Lung microvascular endothelial cell (primary cell): ENCODE measurements around the gene CYP4A22. TPM values are rescaled to one million over a fixed set of nuclear protein-coding genes. Genes with fewer than 3 reads are reported as not detected.
"Not testable (repeated sequence)": the region's sequence is repeated elsewhere in the genome, so short reads cannot be mapped to it uniquely, and the experiment has no call there.

Source experiments
- DNase-seq, 2 donors: peaks; one replicate each; pipeline versions ENCODE4 v3.0.0 to v3.0.0-alpha.2; 2010; ENCODE audit warnings: low read depth in 2 of 2
- total RNA-seq: library from RNA; depleted of rRNA; stranded (reverse); fragments of >200 nt; gene quantifications from 2 replicates; pipeline ENCODE4 v1.2.1, GENCODE V29; 2014

Gene CYP4A22, protein sequence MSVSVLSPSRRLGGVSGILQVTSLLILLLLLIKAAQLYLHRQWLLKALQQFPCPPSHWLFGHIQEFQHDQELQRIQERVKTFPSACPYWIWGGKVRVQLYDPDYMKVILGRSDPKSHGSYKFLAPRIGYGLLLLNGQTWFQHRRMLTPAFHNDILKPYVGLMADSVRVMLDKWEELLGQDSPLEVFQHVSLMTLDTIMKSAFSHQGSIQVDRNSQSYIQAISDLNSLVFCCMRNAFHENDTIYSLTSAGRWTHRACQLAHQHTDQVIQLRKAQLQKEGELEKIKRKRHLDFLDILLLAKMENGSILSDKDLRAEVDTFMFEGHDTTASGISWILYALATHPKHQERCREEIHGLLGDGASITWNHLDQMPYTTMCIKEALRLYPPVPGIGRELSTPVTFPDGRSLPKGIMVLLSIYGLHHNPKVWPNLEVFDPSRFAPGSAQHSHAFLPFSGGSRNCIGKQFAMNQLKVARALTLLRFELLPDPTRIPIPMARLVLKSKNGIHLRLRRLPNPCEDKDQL
- total RNA-seq, result not detected in 2 replicates

DNA sequence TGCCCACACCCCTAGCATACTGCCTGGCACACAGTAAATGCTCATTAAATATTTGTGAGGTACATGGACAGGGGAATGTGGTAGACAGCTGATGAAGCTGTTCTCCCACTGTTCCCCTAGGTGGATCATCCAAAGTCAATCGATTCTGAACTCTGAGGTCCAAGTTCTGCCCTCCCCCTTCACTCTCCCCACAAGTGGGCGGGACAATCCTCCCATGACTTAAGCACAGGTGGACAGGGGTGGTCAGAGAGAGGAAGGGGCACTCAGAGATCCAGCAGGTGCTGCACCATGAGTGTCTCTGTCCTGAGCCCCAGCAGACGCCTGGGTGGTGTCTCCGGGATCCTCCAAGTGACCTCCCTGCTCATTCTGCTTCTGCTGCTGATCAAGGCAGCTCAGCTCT lies at the start of gene CYP4A22:
Gene CYP4A22 (plus strand): TSS at position 244 of the 400 bp plus-strand sequence. CDS start 45 bp downstream, at position 289.
- DNase-seq, result no peak

DNA sequence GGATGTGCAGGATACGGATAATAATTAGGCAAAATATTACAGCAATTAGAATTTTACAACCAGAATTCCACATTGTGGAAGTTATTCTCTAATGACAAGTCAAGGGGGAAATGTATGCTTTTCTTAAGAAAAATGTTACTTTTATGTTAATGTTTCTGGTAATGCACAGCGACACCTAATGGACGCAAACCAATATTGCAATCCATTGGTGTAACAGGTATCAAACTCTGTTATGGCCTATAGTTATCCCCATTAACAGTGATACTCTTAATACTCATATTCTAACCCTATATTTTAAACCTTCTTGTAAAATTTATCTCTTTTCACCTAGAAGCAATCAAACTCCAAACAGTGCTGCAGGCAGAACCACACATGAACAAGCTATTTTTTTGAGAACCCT lies 47.9 kb upstream of the CYP4A22 start:
- DNase-seq, result peak; percentile 36 to 49

DNA sequence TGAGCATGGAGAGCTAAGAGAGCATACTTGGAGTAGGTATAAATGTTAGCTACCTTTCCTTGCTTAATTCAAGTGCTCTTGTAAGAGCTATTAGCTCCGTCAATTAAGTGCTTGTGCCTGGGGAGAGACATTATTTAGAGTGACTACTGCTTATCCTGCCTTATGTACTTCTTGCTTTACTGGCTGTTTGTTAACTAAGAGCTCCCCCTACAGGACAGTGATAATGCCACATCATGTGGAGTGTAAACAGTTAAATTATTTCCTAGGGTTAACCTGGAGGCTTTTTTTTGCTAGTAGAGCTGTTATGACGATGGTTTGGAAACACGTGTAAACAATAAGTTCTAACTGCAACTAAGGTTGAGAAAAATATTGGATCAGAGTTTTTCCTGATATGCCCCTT lies 45.8 kb upstream of the CYP4A22 start:
- not testable (repeated sequence) for DNase-seq

DNA sequence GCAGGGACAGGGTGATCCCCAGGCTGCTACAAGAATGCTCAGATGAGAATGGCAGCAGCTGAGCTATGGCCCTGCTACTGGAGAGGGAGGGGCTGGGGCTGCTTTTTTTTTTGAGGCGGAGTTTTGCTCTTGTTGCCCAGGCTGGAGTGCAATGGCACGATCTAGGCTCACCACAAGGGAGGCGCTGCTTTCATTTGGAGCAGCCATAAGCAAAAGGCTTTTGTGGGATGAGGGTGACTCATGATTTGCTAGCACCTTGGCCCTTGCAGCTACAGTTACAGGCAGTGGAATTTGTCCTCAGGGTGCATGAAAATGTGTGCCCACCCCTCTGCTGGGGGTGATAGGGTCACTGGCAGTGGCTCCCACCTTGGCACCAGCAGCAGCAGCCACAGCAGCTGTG lies 32.4 kb upstream of the CYP4A22 start:
- DNase-seq, result no peak

DNA sequence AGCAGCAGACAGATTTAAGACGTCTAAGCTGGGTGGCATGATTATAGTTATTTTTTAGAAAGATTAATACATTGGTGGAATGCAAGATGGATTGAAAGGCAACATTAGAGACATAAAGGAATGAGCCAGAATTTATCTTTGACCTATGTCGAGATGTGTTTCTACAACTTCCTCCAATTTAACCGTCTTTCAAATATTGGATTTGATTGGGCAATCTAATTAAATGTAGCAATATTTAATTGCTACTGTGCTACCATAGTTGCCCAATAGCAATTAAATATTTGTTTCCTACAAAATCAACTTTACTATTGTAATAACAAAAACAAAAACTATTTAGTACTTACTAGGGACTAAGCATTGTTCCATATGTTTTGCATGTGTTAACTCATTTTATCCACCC lies 30.4 kb upstream of the CYP4A22 start:
- DNase-seq, result no peak

DNA sequence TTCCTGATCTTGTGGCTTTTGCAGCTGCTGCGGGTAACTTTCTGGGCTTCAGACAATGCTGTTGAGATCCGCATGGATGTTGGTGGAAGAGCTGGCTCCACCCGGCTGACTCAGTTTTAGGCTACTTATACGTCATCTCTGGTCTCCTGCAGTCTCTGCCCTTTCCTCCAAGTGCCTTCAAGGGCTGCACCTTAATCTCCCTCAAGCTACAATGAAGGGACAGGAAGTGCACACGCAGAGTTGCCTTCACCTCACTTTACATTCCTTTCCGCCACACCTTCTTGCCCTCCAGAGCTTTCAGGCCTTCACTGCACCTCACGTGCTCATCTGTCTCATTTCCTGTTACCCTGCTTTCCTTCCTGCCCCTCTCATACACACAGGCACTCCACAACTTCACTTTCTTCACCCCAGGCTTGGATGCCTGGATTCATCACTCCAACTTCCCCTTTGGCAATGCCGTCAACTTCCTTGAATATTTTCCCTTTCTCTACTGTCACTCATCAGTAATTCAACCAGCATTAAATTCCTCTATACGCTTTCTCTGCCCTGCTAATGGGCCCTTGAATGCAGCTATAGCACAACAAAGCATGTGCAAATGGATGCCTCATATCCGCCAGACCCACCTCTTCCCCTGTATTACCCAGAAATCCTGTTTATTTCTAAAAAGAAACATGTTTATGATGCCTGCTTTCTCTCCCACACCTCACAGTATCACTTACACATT lies 29.2 kb upstream of the CYP4A22 start:
- DNase-seq, result peak in 1 of 2 donors; percentile 70

DNA sequence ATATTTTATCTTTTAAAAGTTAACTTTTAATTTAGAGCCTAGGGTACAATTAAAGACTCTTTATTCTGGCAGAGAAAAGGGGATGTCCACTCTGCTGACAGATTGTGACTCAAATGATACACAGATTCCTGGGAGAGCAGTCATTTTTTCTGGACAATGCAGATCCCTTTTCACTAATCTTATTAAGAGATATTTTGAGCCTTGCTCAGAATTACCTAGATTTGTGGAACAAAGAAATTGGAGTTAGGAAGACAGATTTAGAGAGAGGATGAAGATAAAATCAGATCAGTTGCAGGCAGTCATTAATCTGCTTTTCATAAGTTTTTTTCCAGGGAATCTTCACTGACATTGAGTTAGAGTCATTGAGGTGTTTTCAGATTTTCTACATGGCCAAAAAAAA lies 27.8 kb upstream of the CYP4A22 start:
- DNase-seq, result not testable (repeated sequence)

DNA sequence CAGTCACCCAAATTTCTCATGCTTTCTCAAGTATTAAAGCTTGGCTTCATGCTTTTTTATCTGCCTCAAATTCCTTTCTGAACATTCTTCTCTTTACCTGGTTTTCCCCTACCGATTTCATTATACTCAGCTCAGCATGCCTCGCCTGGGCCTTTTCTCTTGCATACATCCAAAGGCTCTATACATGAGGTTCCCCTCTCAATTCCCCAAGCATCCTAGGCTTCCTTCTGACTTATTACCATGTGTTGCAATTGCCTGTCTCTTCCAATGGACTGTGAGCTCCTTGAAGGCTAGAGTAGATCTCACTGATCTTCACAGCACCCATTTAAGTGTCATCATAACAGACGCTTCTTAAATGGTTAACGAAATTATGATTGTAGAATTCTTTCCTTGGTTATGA lies 24.1 kb upstream of the CYP4A22 start:
- no peak for DNase-seq

DNA sequence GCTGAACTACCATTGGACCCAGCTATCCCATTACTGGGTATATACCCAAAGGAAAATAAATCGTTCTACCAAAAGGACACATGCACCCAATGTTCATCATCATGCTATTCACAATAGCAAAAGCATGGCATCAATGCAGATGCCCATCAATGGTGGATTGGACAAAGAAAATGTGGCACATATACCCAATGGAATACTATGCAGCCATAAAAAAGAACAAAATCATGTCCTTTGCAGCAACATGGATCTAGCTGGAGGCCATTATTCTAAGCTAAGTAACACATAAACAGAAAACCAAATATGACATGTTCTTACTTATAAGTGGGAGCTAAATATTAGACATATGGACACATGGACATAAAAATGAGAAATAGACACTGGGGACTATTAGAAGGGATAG lies 16.2 kb upstream of the CYP4A22 start:
- not testable (repeated sequence) for DNase-seq

DNA sequence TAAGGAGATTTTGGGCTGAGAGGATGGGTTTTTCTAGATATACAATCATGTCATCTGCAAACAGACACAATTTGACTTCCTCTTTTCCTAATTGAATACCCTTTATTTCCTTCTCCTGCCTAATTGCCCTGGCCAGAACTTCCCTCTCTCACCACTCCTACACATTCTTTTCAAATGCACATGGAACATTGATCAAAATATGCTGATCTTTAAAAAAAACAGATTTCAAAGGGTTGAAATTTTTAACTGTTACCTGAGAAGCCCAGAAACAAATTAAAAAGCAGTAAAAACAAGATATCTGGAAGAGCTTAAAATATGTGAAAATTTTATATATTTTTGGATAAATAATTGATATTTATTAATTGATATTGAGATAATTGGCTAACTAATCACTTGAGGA lies 12.4 kb upstream of the CYP4A22 start:
- not testable (repeated sequence) for DNase-seq

DNA sequence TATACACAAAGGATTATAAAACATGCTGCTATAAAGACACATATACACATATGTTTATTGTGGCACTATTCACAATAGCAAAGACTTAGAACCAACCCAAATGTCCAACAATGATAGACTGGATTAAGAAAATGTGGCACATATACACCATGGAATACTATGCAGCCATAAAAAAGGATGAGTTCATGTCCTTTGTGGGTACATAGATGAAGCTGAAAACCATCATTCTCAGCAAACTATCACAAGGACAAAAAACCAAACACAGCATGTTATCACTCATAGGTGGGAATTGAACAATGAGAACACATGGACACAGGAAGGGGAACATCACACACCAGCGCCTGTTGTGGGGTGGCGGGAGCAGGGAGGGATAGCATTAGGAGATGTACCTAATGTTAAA lies 10.2 kb upstream of the CYP4A22 start:
- not testable (repeated sequence) for DNase-seq

DNA sequence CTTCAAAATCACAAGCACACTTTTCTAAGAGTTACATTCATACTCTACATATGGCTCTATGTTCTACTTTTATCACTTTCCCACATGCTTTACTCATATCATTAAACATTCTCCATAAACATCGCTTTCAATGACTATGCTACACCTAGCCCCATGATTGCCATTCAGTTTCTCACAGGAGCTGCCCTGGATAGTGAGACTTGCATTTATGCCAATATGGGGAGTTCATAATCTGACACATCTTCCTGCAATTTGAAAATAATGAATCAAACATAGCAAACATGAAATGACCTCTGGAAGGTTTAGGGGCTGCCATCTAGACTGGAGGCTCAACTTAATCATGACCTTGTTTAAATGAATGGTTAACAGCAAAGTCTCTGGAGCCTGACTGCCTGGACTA lies 9.0 kb upstream of the CYP4A22 start:
- no peak for DNase-seq

DNA sequence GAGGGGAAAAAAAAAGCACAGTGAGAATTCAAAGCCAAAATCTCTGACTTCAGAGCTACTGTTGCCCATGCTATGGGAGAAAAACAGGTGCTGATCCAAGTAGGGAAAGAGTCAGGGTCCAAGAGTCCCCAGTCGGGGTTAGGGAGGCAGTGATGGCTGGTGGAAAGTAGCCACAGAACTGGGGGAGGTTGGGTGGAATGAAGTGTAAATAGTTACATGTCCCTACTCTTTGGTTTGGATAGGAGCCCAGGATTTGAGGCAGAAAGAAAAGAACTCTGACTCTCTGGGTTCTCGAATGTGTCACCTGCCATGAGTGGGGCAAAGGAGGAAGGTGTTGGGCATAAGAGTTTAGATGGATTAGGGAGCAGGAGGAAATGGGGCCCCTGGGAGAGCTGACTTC lies 8.4 kb upstream of the CYP4A22 start:
- not testable (repeated sequence) for DNase-seq

DNA sequence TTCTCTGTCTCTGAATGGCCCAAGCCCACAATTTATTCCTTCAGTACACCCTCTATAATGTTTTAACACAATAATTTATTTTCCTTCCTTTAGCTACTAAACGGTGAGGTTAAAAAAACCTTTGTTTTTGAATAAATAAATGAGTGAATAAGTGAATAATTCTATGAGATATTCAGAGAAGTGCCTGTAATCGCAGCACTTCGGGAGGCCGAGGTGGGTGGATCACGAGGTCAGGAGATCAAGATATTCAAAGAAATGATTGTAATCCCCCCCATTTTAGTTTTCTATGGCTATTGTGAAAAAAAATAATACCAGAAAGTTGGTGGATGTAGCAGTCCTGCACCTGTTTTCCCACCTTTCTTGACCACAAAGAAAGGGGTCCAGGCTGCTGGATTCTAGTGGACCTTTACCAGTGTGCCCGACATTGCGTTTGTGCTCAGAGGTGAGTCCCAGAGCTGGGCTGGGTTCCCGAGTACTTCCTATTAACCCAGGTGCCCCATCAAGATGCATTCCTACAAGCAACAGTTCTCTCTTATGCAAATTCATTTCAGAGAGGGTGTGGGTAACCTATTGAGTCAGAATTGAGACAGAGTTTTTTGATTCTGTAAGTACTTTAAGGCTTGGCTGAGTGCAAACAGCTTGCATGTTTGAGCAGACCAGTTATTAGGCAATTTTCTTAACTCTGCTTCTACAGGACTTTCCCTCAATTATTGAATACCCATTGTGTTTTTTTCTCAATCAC lies 7.6 kb upstream of the CYP4A22 start:
- not testable (repeated sequence) for DNase-seq

DNA sequence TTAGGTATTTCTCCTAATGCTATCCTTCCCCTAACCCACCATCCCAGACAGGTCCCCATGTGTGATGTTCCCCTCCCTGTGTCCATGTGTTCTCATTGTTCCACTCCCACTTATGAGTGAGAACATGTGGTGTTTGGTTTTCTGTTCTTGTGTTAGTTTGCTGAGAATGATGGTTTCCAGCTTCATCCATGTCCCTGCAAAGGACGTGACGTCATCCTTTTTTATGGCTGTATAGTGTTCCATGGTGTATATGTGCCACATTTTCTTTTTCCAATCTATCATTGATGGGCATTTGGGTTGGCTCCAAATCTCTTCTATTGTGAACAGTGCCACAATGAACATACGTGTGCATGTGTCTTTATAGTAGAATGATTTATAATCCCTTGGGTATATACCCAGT lies 4.6 kb upstream of the CYP4A22 start:
- not testable (repeated sequence) for DNase-seq

DNA sequence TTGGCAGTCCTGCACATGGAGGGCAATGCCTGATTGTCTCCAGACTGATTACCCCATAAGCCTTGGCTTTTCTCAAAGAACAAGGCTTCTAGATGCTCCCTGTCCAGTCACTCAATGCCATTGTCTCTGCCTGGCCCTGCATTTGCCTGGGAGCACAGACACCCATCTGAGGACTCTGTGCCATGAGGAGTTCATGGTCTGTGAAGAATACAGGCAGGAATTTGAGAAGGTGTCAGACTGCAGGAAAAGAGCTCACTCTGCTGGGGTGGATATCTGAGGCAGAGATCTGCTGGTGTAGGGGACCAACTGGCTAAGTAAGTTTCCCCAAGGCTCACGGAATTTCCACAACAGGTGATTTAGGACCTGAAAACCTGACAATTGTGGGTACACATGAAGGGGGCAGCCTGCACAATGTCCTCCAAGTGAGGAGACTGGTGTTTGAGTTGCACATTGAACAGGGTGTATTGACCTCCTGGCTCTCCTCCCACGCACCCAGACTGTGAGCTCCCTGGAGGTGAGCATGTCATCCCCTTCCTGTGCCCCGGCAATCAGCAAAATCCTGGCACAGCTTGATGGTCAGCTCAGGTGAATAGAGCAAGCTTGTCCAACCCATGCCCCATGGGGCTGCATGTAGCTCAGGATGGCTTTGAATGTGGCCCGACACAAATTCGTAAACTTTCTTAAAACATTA lies 829 bp downstream of the CYP4A22 start:
- DNase-seq, result no peak

DNA sequence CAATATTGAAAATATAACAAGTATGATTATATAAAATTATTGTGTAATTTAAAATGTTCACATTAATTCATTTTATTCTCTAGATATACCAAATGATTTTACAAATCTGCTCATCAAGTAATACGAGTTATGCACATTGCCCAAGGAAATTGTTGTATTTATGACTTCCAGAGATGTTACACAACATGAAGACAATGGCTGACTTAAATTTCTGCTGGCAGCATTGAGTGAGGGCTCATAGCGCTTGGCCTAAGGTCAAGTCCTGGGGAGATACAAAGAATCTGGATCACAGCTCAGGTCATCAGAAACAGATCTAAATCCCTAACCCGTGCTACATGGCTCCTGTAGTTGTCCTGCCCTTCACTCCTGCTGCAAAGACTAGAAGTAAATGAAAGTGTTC lies 3.1 kb downstream of the CYP4A22 start:
- DNase-seq, result not testable (repeated sequence)

DNA sequence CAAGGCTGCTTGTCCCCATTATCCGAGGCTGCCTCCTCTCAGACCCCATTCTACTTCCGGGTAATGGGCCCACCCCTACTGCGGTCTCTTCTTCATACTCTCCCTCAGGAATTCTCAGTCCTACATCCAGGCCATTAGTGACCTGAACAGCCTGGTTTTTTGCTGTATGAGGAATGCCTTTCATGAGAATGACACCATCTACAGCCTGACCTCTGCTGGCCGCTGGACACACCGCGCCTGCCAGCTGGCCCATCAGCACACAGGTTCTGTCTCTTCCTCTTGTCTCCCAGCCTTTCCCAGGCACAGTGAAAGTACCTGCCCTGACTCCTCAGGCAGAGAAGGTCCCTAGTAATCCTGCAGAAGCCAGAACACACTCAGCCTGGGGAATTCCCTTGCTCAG lies 6.4 kb downstream of the CYP4A22 start:
- DNase-seq, result peak in 1 of 2 donors; percentile 13

DNA sequence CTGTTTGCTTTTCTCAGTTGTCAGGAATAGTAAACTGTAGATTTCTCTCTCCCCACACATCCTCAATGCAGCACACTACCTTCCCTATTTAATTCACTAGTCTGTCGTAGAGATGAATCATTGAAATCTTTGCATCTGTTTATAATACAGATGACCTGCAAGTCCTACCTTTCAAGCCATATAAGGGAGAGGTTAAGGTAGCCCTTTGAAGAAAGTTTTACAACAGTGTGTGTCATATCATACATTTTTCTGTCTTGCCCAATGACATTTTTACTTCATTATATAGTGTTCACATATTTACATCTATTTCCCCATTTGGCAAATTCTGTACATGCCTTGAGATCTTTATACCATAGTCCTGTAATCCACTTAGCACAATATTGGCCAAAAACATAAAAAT lies 9.3 kb downstream of the CYP4A22 start:
- DNase-seq, result not testable (repeated sequence)

DNA sequence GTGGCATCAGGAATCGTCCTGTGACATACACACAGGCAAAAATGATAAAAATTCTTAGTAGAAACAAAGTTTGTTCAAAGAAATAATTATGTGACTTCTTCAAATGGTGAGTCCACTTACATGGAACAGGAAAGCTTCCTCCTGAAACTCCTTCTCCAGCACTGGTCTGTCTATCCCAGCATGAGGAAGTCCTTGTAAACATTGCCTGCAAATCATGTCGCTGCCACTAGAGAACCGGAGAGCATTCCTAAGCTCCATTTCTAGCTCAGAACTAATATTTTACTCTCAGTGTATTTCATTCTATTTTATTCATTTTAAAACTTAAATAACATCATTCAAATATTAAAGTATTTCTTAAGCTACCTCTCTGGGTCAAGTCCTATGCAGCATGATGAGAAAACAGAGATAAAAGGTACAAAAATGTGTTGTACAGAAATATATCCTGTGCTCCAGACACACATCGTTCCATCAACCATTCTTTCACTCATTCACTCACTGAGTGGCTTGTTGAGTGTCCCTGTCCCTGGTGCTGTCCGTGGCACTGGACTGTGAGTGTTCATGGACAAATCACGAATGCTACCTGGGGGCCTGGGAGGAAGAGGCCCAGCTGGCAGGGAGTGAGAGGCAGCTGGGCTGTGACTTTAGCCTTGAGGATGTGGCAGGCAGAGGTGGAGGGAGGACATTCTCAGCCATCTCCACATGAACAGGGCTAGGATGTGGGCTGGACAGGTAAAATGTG lies 10.0 kb downstream of the CYP4A22 start:
- no peak for DNase-seq

DNA sequence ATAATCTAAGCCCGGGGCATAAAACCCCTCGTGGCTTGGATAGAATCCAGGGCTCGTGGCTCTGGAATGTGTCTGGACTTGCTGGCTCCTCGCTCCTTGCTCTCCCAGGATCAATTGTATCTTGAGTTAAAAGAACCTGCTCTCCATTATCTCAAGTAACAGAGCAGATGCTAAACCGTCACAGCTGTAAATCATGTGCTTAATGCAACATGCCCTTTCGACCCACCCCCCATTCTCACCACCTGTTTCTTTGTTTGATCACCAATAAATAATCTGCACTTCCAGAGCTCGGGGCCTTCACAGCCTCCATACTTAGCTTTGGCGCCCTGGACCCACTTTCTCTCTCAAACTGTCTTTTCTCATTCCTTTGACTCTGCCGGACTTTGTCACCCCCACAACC lies 11.9 kb downstream of the CYP4A22 start:
- not testable (repeated sequence) for DNase-seq
